GM19240 (cell line): ENCODE results near the gene TMEM51.
"Not testable (repeated sequence)": the region's sequence is repeated elsewhere in the genome, so short reads cannot be mapped to it uniquely, and the experiment has no call there.

ENCODE experiments used
- DNase-seq: peaks from one replicate; pipeline ENCODE4 v3.0.0; 2011; ENCODE audit warnings: low spot score; ENCODE audit not compliant: insufficient read length

TMEM51 gene

DNA sequence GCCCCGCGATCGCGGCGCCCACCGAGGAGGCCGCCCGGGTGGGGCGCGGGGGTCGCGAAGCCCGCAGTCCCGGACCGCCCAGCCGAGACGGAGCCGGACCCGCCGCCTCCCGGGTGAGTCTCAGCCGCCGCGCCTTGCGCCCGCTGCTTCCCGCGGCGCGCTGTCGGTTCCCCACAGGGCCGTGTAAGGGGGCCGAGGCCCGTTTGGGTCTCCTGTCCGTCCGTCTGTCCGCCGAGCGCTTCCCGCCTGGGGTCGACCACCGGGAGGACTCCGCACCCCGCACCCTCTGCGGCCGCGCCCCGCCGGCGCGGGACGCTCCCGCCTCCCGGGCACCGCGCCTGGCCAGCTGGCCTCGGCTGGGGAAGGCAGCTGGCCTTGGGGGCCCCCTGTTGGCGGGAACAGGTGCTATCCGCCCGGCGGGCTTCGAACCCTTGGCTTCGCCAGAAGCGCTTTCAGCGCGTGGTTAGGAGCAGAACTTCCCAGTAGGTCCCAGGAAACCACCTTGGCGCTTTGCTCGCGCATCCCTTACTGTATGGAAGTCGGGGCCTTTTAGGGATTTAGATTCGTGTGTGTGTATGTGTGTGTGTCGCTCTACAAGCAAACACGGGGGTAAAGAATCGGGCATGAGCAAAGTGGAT is 414 bp downstream of the TMEM51 start:
- DNase-seq, result no peak

DNA sequence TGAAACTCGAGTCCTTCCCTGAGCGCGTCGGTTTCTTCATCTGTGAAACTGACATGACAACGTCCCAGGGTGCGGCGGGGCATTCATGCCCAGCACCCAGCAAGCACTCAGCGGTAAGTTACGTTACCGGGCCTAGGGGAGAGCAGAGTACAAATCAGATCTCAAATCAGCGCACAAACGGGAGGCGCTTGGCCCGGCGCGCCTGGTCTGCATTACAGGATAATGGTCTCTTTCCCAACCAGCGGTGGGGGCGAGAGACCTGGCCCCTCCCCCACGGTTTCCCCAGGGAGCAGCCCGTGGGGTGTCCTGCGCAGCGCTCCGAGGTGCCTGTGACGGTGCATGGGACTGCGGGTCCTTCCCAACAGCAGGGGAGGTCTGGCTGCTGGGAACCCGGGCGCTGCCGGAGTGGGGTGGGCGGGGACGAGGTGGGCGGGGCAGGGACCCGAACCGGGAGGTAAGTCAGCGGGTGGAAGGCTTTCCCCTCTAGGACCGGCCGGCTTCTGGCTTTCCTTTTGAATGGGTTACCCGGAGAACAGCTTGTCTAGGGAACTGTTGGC is 1.0 kb downstream of the TMEM51 start:
- no peak for DNase-seq

DNA sequence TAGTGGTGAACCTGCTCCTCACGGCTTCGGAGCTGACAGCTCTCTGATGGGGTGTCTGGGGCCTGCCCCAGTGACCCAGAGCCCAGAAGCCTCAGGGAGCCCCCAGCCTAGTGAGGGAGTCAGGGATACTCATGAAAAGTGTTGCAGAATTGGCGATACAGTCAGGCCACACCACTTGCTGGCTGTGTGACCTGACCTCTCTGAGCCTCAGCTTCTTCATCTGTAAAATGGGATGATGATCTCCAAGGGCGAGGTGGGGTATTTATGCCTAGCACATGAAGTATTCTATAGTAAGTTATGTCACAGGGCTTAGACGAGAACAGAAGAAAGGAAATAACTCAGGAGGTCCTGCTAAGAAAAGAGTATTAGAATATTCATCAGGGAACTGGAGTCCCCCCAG is 1.6 kb downstream of the TMEM51 start:
- DNase-seq, result no peak

DNA sequence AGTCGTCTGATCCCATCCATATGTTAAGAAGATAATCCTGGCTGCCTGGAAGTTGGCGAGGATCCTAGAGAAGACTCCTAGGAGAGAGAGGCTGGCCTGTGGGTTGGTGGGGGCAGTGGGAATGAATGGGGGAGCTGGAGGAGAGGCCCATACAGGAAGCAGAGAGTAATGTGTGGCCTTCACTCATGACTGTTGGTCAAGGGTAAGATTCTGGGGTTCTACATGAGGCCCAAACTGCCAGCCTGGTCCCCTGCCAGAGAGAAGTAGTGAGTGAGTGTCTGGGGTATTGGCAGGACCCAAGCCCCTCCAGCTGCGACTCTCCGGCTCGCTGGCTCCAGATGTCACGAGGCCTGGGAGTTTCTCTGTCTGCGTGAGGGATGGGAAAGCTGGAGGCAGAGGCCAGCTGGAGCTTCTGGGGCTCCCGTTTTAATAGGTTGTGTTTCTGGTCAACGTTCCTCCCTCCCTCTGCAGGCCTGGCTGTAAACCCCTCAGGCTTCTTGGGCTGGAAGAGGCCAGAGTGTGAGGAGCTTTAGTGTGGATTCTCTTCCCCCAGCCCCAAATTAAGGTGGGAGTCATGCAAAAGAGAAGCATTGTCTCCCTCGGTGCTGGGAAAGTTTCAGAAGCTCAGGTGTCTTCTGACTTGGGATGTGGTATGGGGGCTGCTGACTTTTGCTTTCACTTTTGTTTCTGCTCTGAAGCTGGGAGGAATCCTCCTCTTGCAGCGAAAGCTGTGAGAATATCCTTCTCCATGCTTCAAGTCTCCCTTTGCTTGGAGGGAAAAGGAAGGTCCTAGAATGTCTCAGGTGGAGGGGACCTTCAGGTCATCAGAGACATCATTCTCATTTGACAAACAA is 2.6 kb downstream of the TMEM51 start:
- DNase-seq, result no peak

DNA sequence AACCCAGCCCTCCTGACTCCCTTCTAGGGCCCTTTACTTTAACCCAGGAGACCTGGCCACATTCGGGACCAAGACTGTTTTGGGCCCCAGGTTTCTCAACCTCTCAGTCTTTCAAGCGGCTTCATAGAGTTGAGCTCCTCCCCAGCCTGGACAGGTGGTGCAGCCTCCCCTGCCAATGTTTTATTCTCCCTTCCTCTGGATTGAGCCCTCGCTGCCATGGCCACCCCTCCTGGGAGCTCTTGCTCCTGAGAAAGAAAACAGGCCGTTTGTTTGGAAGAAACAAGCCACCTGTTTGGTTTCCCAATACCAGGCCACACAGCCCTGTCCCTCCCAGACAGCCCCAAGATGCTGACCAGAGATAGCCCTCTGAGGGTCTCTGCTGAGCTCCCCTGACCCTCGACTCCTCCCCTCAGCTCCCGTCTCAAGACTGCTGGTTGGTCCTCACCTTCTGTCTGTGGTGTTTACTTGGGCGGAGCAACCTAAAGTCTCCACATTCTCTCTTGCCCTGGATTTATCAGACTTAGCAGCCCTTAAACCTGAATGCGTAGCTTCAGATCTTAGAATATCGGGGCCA is 3.3 kb downstream of the TMEM51 start:
- DNase-seq, result no peak

DNA sequence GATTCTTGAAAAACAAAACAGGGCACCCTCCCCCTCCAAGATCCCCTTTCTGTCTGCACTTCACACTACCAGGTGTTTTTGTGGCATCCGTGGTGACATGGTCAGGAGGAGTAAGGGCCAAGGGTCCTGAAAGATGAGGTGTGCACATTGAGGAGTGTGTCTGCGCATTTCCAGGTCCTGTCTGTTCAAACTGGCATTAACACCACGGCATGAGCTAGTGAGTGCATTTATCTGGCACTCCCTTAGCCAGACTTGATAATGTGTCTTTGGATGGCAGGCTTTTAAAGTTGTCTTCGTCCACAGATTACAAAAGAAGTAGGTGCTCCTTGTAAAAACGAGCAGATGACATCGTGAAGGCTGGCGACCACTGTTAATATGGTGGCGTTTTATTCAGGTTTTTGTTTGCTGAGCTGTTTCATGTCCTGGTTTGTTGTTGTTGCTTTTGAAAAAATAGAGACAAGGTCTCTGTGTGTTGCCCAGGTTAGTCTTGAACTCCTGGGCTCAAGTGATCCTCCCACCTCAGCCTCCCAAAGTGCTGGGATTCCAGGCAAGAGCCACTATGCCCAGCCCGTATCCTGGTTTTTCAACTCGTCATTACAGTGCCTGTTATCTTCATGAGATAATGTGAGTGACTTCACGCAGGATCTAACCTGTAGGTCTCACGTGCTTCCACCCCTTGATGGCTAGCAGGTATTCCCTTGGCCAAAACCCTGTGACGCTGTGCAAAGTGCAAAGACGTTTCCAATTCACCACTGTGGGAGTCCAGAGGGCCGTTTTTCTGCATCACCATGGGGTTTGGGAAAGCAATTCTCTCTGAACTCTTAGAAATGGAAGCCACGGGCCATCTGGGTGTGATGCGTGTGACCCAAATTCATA is 4.2 kb downstream of the TMEM51 start:
- no peak for DNase-seq

DNA sequence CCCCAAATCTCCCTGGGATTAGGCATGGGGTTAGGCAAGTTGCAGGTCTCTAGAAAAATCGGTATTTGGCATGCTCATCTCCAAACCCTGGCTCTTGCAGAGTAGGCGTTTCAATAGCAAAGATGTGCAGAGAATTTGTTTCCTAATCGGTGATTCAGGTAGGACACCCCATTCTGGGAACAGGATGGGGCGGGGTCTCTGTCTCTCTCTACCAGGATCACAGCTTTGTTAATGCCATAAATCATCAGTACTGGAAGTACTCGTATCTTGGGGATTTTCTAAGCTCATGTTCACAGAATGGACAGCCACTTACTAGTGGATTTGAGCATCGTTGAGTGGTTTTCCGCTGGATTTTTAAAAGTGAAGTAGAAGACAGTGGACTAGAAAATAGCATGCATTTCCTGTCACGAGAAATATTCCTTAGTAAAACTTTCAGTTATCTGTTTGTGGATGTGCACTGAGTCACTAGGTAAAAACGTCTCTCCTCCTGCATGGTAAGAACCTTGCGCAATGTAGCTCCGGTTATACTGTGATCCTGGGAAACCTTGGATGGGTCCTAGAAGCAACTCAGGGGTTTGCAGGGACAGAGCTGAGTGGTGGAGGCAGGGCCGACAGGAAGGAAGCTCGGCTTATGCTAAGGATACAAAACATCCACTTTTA is 5.1 kb downstream of the TMEM51 start:
- no peak for DNase-seq

DNA sequence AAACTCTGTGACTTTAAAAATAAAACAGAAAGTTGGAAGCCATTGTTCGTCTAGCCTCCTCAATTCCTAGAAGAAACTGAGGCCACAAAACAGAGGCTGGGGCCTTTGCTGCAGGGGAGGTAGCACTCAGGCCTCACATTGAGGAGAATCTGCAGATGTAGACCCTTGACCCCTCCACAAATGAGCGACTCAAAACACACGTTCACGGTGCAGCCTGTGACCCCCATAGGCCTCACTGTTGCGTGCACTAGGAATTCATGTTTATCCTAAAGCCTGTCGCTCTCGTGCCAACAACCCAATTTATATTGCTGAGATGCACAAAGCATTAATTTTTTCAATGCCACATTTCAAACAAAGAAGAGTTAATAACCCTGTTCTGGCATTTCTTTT is 5.6 kb downstream of the TMEM51 start:
- DNase-seq, result no peak

DNA sequence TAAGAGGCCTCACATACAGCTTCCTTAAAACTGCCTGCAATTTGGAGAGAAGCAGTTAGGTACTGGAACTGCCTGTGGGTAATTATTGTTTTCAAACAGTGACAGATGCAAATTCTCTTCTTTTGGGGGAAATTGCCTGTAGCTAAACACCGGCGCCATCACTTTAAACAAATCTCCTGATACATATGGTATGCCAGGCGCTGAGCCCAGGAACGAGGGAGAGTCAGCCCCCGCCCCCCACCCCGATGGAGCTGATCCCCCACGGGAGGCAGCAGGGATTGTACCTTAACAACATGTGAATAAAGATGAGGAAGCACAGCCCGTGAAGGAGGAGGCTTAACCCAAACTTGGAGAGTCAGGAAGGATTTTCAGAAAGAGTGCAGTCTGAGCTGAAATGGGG is 7.1 kb downstream of the TMEM51 start:
- DNase-seq, result no peak

DNA sequence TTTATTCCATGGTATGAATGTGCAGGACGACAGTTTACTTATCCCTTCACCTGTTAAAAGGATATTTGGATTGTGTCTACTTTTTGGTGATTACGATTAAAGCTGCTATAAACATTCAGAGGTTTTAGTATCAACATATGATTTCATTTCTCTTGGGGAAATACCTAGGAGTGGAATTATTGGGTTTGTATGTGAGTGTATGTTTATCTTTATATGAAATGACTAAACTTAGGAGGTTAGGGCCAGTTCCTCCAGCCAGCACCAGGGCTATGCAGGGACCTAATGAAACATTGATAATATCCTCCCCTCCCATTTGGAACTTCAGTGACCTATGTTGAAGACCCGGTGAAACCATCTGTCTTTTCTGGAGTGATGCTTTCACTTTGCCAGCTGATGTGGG is 13.8 kb downstream of the TMEM51 start:
- DNase-seq, result no peak

DNA sequence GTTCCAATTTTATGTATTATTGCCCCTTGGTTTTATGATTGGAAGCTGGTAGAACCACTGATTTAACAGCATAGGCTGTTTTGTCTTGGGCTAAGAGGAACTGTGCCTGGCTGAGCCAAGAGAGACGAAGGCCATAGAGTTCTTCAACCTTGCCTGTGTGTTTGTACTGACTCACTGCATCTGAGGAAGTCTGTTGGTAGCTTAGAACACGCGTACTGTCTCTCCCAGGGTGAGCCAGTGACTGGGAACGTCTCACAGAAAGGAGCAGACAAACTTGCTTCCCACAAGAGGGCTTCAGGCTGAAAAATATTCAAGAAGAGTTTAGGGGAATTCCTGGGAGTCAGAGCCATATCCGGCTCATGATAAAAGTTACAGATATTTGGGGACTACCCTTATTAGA is 14.9 kb downstream of the TMEM51 start:
- DNase-seq, result no peak

DNA sequence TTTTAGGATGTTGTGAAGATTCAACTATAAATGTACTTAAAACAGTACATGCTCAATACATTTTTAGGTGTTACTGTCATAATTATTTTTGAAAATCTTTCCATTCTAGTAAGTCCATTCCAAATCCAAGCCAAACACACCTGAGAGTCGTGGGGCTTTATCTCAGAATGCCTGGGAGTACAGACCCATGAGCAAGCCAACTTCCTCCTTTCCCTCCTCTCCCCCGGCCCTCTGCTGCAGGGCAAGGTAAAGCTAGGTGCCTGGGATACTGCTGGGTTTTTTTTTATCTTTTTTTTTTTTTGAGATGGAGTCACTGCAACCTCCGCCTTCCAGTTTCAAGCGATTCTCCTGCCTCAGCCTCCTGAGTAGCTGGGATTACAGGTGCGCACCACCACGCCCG is 16.5 kb downstream of the TMEM51 start:
- no peak for DNase-seq

DNA sequence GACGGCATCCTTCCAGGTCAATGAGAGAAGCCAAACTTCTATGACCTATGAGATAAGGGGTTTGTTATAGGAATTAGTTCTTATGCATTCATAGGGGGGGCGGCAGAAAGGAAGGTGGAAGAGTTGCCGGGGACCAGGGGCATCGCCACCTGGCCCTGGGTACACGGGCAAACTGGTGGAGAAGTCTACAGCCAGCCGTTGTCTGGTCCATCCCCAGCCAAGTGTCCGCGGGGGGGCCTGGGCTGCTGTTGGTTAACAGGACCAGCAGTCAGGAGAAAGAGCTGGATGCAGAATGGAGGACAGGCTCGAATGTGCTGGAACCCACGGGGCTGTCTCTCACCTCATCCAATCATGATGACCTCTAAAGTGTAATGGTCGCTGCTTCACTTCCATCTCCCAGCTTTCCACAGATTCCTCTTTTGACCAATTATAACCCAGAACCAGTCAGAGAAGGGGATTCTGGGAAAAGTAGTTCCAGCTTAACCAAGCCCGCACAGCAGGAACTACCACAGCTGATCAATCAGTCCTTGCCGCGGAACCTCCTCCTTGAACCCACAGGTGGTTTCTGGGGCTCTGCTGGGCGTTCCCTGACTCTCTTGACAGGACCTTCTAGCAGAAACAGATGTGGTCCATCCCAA is 17.8 kb downstream of the TMEM51 start:
- no peak for DNase-seq

DNA sequence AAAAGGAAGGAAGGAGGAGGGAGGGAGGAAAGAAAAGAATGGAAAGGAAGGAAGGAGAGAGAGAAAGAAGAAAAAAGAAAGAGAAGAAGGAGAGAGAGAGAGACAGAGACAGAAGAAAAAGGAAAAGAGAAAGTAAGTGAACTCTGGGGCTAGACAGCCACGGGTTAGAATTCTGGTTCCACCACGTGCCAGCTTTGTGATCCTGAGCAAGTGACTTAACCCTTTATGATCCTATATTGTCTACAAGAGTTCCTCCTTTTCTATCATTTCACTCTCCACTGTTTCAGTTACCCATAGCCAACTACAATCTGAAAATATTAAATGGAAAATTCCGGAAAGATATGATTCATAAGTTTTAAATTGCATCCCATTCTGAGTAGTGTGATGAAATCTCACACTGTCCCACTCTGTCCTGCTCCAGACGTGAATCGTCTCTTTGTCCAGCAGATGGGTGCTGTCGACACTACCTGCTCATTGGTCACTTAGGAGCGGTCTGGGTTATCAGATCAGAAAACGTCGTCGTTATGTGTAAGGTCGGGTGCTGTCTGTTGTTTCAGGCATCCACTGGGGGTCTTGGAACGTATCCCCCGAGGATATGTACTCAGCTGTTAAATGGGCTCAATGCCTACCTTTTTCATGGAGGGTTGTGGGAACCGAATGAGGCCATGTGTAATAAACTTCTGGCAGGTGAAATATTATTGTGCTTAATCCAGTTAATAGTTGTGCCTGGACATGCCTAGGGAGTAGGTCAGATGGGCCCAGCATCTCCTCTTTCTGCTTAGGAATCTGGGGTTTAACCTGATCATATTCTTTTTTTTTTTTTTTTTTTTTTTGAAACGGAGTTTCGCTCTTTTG is 19.1 kb downstream of the TMEM51 start:
- no peak for DNase-seq

DNA sequence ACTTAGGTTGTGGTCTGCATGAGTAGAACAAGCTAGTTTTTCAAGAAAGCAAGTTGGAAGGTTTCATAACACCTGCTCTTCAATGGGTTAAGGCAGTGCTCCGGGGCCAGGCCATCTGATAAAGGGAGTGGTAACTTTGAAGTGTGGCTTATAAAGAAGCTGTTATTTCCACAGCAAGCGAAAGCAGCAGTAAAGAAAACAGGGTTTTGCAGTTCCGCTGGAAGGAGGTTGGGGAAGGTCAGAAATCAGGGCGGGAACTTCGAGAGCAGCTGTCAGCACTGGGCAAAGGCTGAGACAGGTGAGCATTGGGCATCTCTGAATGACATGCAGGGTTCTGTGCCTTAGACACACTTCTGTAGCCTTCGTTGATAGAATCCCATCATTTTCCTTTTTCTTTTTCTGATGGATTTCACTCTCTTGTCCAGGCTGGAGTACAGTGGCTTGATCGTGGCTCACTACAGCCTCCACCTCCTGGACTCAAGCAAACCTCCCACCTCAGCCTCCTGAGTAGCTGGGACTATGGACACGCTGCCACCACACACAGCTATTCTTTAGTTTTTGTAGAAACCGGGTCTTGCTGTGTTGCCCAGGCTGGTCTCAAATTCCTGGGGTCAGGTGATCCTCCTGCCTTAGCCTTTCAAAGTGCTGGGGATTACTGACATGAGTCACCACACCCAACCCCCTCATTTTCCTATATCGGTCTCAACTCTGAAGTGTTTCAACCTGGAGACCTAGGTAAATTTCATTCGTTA is 20.5 kb downstream of the TMEM51 start:
- DNase-seq, result no peak

DNA sequence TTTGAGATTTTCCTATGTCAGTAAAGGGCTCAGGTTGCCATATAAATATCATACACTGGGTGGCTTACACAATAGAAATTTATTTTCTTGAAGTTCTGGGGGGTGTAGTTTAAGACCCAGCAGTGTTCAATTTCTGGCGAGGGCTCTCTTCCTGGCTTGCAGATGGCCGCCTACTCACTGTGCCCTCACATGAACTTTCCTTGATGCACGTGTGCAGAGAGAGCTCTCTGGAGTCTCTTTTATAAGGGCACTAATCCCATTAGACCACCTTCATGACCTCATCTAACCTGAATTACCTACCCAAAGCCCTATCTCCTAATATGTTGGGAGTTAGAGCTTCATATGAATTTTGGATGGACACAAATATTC is 21.1 kb downstream of the TMEM51 start:
- DNase-seq, result no peak

DNA sequence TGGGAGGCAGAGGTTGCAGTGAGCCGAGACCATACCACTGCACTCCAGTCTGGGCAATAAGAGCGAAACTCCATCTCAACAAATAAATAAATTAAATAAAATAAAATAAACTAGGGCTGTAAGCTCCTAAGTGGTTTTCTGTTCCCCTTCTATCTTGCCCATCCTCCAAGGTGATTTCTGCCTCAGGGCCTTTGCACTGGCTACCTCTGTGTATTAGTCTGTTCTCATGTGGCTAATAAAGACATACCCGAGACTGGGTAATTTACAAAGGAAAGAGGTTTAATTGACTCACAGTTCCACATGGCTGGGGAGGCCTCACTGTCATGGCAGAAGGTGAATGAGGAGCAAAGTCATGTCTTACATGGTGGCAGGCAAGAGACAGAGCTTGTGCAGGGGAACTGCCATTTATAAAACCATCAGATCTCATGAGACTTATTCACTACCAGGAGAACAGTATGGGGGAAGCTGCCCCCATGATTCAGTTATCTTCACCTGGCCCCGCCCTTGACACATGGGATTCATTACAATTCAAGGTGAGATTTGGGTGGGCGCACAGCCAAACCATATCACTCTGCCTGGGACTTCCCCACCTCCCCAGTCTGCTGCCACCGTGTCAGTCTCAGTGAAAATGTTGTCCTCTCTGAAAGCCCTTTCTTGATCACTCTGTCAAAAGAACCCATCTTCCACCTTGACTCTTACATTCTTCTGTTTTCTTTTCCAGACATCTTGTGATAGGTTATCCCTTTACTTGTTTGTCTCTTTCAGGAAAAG is 22.0 kb downstream of the TMEM51 start:
- not testable (repeated sequence) for DNase-seq

DNA sequence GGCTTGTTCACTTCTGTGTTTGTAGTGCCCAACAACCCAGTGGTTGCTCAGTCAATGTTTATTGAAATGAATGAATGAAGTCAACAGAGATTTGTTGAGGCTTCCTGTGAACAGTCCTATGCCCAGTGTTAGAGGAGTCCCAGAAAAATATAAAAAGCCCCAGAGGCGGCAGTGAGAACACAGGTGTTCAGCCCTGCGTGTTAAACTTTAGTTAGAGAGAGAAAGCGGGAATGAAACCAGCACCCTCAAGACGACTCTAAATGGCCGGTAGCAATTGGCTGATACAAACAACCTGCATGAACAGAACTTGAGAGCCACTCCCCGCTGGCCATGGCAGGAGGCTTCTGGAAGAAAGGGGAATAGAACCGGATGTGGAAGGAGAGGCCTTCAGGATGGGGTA is 22.6 kb downstream of the TMEM51 start:
- no peak for DNase-seq
